ENCODE measurements around the gene NUP205.
"Not testable (repeated sequence)": the region's sequence is repeated elsewhere in the genome, so short reads cannot be mapped to it uniquely, and the experiment has no call there.

NUP205 gene

GRCh38 chr7:135618510-135618909 is 60.8 kb downstream of the NUP205 start:
- no peak for DNase-seq (ENCODE audit: low read depth, low spot score)
- no peak overlapping the region for H3K27ac ChIP-seq

- DNase-seq (ENCODE audit: low read depth, low spot score) = no peak
- H3K27ac ChIP-seq = peak overlapping the region; percentile 10
Observed at GRCh38 chr7:135620447-135620846, 62.7 kb downstream of the NUP205 start.

- H3K27ac ChIP-seq = peak overlapping the region; percentile 10
- DNase-seq (ENCODE audit: low read depth, low spot score) = peak; percentile 16
Observed at GRCh38 chr7:135620980-135621850, 63.5 kb downstream of the NUP205 start.

GRCh38 chr7:135634191-135634878 is 76.6 kb downstream of the NUP205 start:
- DNase-seq (ENCODE audit: low read depth, low spot score) = no peak
- H3K27ac ChIP-seq = no peak overlapping the region

- H3K27ac ChIP-seq; DNase-seq (ENCODE audit: low read depth, low spot score): not testable (repeated sequence)
Observed at GRCh38 chr7:135639690-135640089, 82.0 kb downstream of the NUP205 start.

GRCh38 chr7:135644154-135644553 is 86.4 kb downstream of the NUP205 start:
- DNase-seq (ENCODE audit: low read depth, low spot score) = no peak
- H3K27ac ChIP-seq = peak overlapping the region; percentile 15

GRCh38 chr7:135644729-135645128 is 87.0 kb downstream of the NUP205 start:
- no peak for DNase-seq (ENCODE audit: low read depth, low spot score)
- H3K27ac ChIP-seq = peak overlapping the region; percentile 15

- no peak overlapping the region for H3K27ac ChIP-seq
- no peak for DNase-seq (ENCODE audit: low read depth, low spot score)
Observed at GRCh38 chr7:135645296-135645904, 87.7 kb downstream of the NUP205 start.

- DNase-seq (ENCODE audit: low read depth, low spot score) = no peak
Observed at GRCh38 chr7:135647755-135648154, 90.0 kb downstream of the NUP205 start.

GRCh38 chr7:135648235-135648634 is 90.5 kb downstream of the NUP205 start:
- DNase-seq (ENCODE audit: low read depth, low spot score) = no peak

More at GRCh38 chr7:135647755-135648154, 90.0 kb downstream of the NUP205 start:
- no peak overlapping the region for H3K27ac ChIP-seq

GRCh38 chr7:135650831-135651573 is 93.3 kb downstream of the NUP205 start:
- no peak for DNase-seq (ENCODE audit: low read depth, low spot score)
- no peak overlapping the region for H3K27ac ChIP-seq

More at GRCh38 chr7:135648235-135648634, 90.5 kb downstream of the NUP205 start:
- H3K27ac ChIP-seq = no peak overlapping the region

- DNase-seq (ENCODE audit: low read depth, low spot score) = no peak
- no peak overlapping the region for H3K27ac ChIP-seq
Observed at GRCh38 chr7:135653340-135654080, 95.8 kb downstream of the NUP205 start.

- no peak overlapping the region for H3K27ac ChIP-seq
Observed at GRCh38 chr7:135658564-135658963, 100.8 kb downstream of the NUP205 start.

GRCh38 chr7:135659159-135659846 is 101.6 kb downstream of the NUP205 start:
- H3K27ac ChIP-seq = no peak overlapping the region
- no peak for DNase-seq (ENCODE audit: low read depth, low spot score)

More at GRCh38 chr7:135658564-135658963, 100.8 kb downstream of the NUP205 start:
- DNase-seq (ENCODE audit: low read depth, low spot score) = no peak

- no peak for DNase-seq (ENCODE audit: low read depth, low spot score)
- H3K27ac ChIP-seq = peak overlapping the region; percentile 97
Observed at GRCh38 chr7:135661311-135662122, 103.8 kb downstream of the NUP205 start.

- peak overlapping the region; percentile 97 for H3K27ac ChIP-seq
- no peak for DNase-seq (ENCODE audit: low read depth, low spot score)
Observed at GRCh38 chr7:135662123-135662372, 104.3 kb downstream of the NUP205 start.

- peak; percentile 69 for DNase-seq (ENCODE audit: low read depth, low spot score)
- peak within 1 kb of the TSS; percentile 97 for H3K27ac ChIP-seq
Observed at GRCh38 chr7:135662373-135663114, 104.8 kb downstream of the NUP205 start, which contains the start of gene STMP1. STMP1 (plus strand) TSS chr7:135662514.

Data from epithelial cell of prostate (primary cell).